Stimulated activated CD4-positive, alpha-beta T cell treated with anti-CD3 and anti-CD28 coated beads, Interleukin-1b, Interleukin-23, amount 100 ng/mL, for 24 hours (primary cell): ENCODE data around the gene TTC7B.

Source experiments
- DNase-seq, 4 experiments: peaks; one replicate each; pipeline ENCODE4 v3.0.0-alpha.2; 2020; ENCODE audit warnings: low read depth in 4 of 4, low spot score in 1 of 4

TTC7B gene

GRCh38 chr14:90649557-90650135 lies 166.6 kb downstream of the TTC7B start:
- DNase-seq, result no peak

- DNase-seq, result no peak
Observed at GRCh38 chr14:90649083-90649482, 167.1 kb downstream of the TTC7B start.

DNA sequence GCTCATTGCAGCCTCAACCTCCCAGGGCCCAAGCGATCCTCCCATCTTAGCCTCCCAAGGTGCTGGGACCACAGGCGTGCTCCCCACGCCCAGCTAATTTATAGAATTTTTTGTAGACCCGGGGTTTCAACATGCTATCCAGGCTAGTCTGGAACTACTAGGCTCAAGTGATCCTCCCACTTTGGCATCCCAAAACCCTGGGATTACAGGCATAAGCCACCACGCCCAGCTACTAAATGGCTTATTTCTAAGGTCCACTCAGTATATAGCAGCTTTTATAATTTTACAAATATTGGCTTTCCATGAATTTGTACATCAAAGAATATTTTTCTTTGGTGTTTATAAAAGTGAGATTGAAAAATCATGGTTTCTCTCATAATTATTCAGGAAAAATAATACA lies 167.8 kb downstream of the TTC7B start:
- no peak for DNase-seq

DNA sequence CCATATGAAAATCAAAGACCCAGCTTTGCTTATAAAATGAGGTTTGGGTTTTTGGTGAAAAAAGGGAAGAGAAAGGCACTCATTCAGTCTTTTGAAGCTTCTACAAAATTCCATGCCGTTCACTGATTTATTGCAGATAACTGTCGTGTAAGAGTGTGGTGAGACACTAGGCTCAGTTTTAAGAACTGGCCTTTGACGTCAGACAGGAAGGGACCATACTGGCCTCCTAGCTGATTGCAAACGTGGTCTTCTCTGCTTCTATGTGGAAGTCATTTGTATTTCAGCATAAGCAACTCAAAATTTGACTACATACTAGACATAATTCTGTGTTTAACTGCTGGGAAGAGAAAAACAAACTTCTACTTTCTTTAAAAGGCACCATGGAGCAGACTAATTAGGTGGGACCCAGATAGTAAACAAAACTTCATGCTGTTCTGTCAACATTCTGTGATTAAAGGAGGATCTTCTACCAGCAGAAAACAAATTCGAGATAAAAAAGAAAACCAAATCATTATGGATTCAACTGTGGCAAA lies 168.7 kb downstream of the TTC7B start:
- no peak for DNase-seq

DNA sequence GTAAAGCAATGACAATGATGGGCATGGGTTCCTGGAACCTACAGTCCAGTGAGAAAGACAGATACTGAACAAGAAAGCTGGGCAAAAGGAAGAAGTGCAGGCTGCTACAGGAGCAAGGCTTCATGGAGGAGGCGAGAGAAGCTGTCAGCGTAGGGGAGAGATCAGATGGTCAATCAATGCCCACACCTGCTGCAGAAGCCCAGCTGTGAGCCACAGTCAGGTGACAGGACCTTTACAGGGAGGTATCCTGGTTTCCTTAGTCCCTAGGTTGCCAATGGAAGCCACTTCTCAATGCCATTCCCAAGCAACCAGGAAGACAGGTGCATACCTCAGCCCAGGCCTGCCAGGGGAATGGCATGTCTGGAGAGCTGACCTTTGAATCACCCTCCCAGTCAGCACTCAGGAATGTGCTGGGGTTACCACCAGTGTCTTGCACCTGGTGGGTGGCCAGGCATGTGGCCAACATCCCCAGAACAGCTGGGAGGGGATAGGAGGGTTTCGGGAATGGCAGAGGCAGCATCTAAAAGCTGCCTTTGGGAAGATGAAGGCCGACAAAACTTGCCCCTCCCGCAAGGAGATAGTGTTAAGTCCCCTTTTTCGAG lies 170.3 kb downstream of the TTC7B start:
- no peak for DNase-seq

GRCh38 chr14:90644882-90645281 lies 171.3 kb downstream of the TTC7B start:
- no peak for DNase-seq

GRCh38 chr14:90643982-90644670 lies 172.1 kb downstream of the TTC7B start:
- no peak for DNase-seq

- no peak for DNase-seq
Observed at GRCh38 chr14:90642244-90642717, 173.9 kb downstream of the TTC7B start.

- DNase-seq, result no peak
Observed at GRCh38 chr14:90641615-90642243, 174.5 kb downstream of the TTC7B start.

DNA sequence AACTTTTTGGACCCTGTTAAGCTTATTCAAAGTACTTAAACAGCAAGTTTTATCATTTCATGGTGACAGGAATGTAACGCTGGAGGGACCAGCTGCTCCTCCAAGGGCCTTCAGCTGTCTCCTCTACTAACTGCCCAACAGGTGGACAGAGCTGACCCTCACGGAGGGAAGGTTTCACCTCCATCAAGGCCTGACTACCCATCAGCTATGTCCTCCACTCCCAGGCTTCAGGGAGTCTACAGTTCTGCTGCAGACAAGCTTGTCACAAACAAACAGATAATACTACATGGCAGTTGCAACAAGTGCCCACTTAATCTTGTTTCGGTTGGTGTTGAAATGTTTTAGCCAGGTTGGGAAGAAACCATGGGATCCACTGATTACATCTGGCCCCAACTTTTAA lies 175.1 kb downstream of the TTC7B start:
- DNase-seq, result no peak

DNA sequence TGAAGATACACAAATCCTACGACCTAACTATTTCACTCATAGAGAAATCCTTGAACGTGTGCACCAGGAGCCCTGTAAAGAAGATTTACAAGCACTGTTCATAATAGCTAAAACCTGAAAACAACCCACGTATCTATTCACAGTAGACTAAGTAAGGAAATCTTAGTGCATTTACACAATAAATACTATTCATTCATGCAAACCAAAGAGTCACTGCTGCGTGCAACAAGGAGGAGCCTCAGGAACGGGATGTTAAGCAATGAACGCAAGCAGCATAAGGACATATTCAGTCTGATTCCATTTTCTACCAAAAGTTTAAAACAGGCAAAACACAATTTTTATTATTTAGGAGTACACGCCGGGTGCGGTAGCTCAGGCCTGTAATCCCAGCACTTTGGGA lies 176.6 kb downstream of the TTC7B start:
- no peak for DNase-seq

- no peak for DNase-seq
Observed at GRCh38 chr14:90632871-90633270, 183.4 kb downstream of the TTC7B start.

GRCh38 chr14:90632451-90632850 lies 183.8 kb downstream of the TTC7B start:
- no peak for DNase-seq

DNA sequence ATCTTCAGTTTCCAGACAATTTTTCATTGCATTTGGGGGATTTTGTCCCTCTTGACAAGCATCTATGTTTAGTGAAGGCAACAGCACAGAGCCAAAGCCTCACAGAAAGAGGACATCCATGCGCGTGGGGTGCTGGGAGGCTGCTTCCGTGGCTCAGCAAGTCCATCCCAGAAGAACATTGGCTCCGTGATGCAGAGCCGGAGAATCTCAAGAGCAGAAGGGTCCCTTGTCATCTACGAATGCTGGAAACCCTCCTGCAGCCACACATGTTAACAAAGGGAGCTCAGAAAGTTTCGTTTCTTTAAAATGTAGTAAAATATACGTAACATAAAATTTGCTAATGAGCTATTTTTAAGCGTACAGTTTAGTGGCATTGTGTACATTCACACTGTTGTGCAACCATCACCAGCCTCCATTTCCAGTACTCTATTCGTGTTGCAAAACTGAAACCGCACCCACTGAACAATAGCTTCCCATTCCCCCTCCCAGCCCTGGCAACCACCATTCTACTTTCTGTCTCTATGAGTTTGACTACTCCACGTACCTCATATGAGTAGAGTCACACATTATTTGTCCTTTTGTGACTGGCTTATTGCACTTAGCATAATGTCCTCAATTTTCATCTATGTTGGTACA lies 185.9 kb downstream of the TTC7B start:
- DNase-seq, result no peak

- DNase-seq, result no peak
Observed at GRCh38 chr14:90629471-90629870, 186.8 kb downstream of the TTC7B start.

DNA sequence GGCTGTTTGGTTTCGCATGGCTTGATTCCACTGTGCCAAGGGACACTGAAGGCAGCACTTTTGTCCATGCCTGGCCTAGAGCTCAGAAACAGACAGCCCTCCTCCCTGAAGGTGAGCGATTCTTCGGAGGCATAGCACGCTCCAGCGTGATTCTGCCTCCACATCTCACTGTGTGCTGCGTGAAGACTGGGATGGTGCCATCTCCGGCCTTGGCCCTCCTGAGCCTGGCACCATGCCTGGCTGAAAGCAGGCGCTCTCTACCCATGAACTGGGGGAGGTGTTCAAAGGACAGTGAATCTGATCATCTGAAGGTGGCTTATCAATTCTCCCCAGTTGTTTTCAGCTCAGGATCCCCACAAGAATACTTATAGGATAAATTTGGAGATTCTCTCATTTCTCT lies 187.4 kb downstream of the TTC7B start:
- DNase-seq, result no peak

DNA sequence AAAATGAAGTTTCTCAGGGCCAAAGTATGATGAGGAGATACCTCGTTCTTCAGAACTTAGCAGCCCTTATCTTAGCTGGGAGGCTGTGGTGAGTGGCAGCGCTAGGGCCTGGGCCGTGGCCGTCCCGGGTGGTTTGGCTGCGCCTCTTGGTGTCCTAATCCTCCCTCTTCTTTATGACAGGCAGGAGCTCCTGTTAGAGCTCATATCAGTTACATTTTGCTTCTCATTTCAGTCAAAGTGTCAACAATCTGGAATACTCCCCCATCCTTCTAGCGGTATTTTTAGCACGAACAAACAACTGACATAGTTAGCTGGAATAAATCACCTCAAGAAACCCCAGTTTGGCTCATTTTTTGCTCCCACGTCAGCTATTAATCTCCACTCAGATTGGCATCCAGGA lies 188.8 kb downstream of the TTC7B start:
- DNase-seq, result no peak

DNA sequence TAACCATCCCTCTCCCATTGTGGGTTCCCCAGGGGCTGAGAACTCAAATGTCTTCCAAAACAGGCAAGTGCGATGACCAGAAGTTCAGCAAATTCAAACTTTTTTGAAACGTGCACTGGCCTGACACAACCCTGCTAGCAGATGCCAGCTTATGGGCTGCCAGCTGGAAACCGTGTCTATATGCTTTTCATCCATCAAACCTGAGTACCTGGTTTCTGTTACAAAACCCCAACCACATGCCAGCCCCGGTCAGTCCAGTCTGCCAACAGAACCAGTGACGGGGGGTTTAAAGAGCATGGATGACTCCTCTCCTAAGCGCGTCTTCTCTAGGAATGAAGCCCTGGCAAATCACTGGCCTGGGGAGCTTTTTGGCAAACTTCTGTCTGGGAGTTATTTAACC lies 189.7 kb downstream of the TTC7B start:
- no peak for DNase-seq

DNA sequence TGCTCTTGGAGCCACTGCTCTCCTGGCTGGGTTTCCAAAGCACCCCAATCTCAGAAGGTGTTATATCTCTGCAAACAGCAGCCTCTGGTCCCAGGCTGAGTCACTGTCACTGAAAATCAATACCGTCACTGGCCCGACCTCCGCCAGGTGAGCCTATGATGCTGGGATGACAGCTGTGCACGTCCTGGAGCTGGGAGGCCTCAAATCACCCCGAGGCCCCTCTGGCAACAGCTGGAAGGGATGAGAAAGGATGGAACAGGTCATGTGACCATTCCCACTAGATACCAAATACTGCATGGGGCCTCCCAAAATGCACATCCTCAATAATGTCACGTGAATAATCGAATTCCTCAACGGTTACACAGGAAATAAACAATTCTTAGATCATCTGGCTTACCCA lies 190.8 kb downstream of the TTC7B start:
- DNase-seq, result no peak

DNA sequence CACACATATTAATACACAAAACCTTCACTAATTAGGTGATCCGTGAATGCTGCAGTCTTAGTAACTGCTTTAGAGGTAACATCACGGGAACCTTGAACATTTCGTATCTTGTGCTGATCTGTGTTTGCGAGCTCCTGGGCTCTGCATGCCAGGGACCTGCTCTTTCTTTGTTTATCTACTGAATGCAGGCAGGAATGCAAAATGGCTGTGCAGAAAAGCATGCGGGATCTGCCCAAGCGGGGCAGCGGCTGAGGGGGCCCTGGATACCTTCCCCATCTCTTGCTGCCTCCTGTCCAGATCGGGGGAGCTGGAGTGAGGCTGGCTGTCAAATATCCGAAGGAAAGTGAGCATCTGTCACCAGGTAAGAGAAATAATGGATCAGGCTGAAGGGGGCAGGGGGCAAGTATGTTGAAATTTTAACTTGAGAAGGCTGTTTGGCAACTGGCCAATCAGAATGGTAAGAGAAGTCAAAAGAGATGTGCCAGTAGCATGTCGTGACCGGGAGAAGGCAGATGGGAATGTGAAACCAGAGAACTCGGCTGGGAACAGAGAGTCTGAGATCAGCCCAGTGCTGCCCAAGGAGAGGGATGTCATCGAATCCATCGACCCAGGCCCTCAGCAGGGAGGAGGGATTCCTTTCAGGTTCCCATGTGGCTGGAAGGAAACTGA lies 191.4 kb downstream of the TTC7B start:
- no peak for DNase-seq

DNA sequence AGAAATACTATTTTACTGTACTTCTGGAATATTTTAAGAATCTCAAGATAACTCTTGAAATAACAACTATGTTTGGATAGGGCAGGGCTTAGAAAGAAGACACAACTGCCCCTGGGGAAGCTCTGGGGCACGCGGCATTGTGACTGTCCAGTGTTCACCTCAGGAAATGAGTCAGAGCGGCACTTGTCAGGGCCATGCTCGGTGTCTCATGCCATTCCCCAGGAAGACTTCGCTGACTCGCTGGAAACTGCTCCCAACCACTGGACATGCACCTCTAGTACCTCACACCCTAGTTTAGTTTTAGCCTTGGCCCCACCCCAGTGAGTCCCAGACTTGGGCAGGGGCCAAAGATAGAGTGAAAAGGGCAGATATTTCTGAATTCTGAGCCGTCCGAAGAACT lies 192.0 kb downstream of the TTC7B start:
- DNase-seq, result no peak
